Mucosa of stomach (tissue), 1 donor: ENCODE data around the gene PNPLA3.

Experiments used
- H3K27me3 ChIP-seq: one replicate; pipeline ENCODE4 v1.7.0; 2013; ENCODE audit warnings: mild to moderate bottlenecking, low read length; ENCODE audit not compliant: control insufficient read depth, insufficient read depth
- H3K36me3 ChIP-seq: one replicate; pipeline ENCODE4 v1.7.0; 2013; ENCODE audit warnings: low read length; ENCODE audit not compliant: control insufficient read depth, insufficient read depth
- H3K4me1 ChIP-seq: one replicate; pipeline ENCODE4 v1.7.0; 2013; ENCODE audit warnings: mild to moderate bottlenecking, low read length; ENCODE audit not compliant: control insufficient read depth, insufficient read depth
- H3K4me3 ChIP-seq: one replicate; pipeline ENCODE4 v1.7.0; 2013; ENCODE audit warnings: low read length
- H3K9ac ChIP-seq: one replicate; pipeline ENCODE4 v1.7.0; 2013; ENCODE audit warnings: mild to moderate bottlenecking, low read length, moderate library complexity
- H3K9me3 ChIP-seq: one replicate; pipeline ENCODE4 v1.7.0; 2013; ENCODE audit warnings: mild to moderate bottlenecking, low read length, moderate library complexity; ENCODE audit not compliant: control insufficient read depth
- donor health status: Pancreatic carcinoma.

The PNPLA3 gene

GRCh38 chr22:43993072-43993760 lies 69.6 kb downstream of the PNPLA3 start:
- Histone ChIP-seq H3K27me3 (no peaks in the 10 kb centered on the region), H3K9ac (no peak overlapping the region), H3K36me3 (peaks cover 7% of the 10 kb centered on the region), H3K9me3 (no peaks in the 10 kb centered on the region), H3K4me1 (no peaks in the 10 kb centered on the region), H3K4me3 (no peak overlapping the region)

DNA sequence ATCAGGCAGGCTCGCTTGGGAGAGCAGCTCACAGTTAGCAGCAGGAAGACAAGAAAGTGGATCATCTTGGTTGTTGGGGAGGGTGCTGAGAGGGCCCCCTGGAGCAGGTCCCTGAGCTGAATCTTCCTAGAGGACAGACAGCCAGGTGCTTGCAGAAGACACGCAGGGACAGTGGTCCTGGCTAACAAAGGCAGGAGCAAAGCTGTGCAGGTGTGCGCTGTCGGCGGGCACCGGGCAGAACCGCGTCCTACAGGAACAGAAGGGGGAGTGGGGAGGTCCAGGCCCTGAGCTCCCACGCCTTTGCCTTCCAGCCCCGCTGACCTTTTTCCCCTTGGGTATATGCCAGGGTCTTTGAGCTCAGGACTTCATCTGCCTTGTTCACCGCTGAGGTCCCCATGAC lies 70.4 kb downstream of the PNPLA3 start:
- Histone ChIP-seq H3K4me3 (no peak overlapping the region), H3K9ac (no peak overlapping the region), H3K9me3 (no peaks in the 10 kb centered on the region), H3K36me3 (peaks cover 7% of the 10 kb centered on the region), H3K27me3 (no peaks in the 10 kb centered on the region), H3K4me1 (no peaks in the 10 kb centered on the region)

- H3K4me3 ChIP-seq: no peak overlapping the region
- H3K4me1 ChIP-seq: no peaks in the 10 kb centered on the region
- H3K9me3 ChIP-seq: no peaks in the 10 kb centered on the region
- no peaks in the 10 kb centered on the region for H3K27me3 ChIP-seq
- peaks cover 7% of the 10 kb centered on the region for H3K36me3 ChIP-seq
- no peak overlapping the region for H3K9ac ChIP-seq
Measured at GRCh38 chr22:43994416-43994815, 70.8 kb downstream of the PNPLA3 start.

GRCh38 chr22:43995057-43995685 lies 71.6 kb downstream of the PNPLA3 start:
- Histone ChIP-seq H3K9me3 (no peaks in the 10 kb centered on the region), H3K9ac (no peak overlapping the region), H3K4me1 (no peaks in the 10 kb centered on the region), H3K4me3 (no peak overlapping the region), H3K27me3 (no peaks in the 10 kb centered on the region), H3K36me3 (peaks cover 7% of the 10 kb centered on the region)

DNA sequence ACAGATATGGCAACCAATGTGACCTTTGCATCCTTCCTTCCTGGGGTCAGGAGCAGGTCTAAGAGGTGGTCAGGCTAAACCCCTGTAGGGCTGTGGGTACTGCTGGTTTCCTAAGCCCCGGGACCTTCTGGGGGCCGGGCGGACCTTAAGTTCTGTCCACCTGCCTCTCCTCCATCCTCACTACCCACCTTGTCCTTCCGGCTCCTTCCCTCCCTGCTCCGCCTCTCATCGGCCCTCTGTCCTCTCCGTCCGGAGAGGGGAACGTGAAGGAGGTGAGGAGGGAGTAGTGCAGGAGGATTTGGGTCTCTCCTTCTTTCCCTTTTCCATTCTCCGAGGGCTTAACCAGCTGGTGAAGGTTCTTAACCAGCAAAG lies 72.2 kb downstream of the PNPLA3 start:
- no peaks in the 10 kb centered on the region for H3K4me1 ChIP-seq
- H3K4me3 ChIP-seq: no peak overlapping the region
- H3K9me3 ChIP-seq: no peaks in the 10 kb centered on the region
- peaks cover 7% of the 10 kb centered on the region for H3K36me3 ChIP-seq
- no peaks in the 10 kb centered on the region for H3K27me3 ChIP-seq
- H3K9ac ChIP-seq: no peak overlapping the region

GRCh38 chr22:43996170-43996980 lies 72.8 kb downstream of the PNPLA3 start:
- Histone ChIP-seq H3K36me3 (peaks cover 7% of the 10 kb centered on the region), H3K27me3 (no peaks in the 10 kb centered on the region), H3K4me3 (no peak overlapping the region), H3K4me1 (no peaks in the 10 kb centered on the region), H3K9ac (no peak overlapping the region), H3K9me3 (no peaks in the 10 kb centered on the region)

- H3K27me3 ChIP-seq: no peaks in the 10 kb centered on the region
- H3K9me3 ChIP-seq: no peaks in the 10 kb centered on the region
- no peaks in the 10 kb centered on the region for H3K4me1 ChIP-seq
- peaks cover 7% of the 10 kb centered on the region for H3K36me3 ChIP-seq
- H3K9ac ChIP-seq: no peak overlapping the region
- H3K4me3 ChIP-seq: no peak overlapping the region
Measured at GRCh38 chr22:43996981-43997265, 73.3 kb downstream of the PNPLA3 start.
